SK-N-SH (cell line): Measurements from ENCODE around the gene SPATA19. TPM values are rescaled to one million over a fixed set of nuclear protein-coding genes. Genes with fewer than 3 reads are reported as not detected.

Experiments
- CTCF ChIA-PET: fragments of 300-600, 350-600 bp; formaldehyde crosslinking; extraction: SDS; loops from one replicate; lab custom pipeline; 2021; lab: Yijun Ruan, JAX
- POLR2A ChIA-PET: fragments of 350-600 bp; sonication (Branson Sonifier 250); formaldehyde crosslinking; extraction: SDS; loops from one replicate; lab custom pipeline; 2020; ENCODE audit warnings: antibody characterized with exemption, inconsistent platforms; lab: Yijun Ruan, JAX
- DNase-seq: peaks from one replicate; pipeline ENCODE4 v3.0.0; 2012
- H2AFZ ChIP-seq: fragments of 200-600 bp; sonication (generic); 2 replicates; pipeline ENCODE4 v1.8.1; 2016; ENCODE audit warnings: antibody characterized with exemption, mild to moderate bottlenecking, low read depth
- H3F3A ChIP-seq: fragments of 200-600 bp; sonication (generic); replicated peaks from 2 replicates; pipeline ENCODE3; 2016; ENCODE audit warnings: antibody characterized with exemption, mild to moderate bottlenecking; ENCODE audit not compliant: insufficient read depth
- H3K27ac ChIP-seq, 2 experiments: fragments of 200-500 bp in 1 of 2; fragments of 200-600 bp in 1 of 2; sonication (Bioruptor generic) in 1 of 2; sonication (generic), shearing (Covaris generic) in 1 of 2; 2 replicates each; pipeline versions ENCODE4 v1.5.1 to v1.6.1; 2014 to 2016; ENCODE audit warnings: low read depth in 2 of 2, inconsistent platforms in 1 of 2, low read length in 1 of 2, mild to moderate bottlenecking in 1 of 2, mixed read lengths in 1 of 2
- H3K27me3 ChIP-seq: fragments of 200-600 bp; sonication (generic), shearing (Covaris generic); 2 replicates; pipeline ENCODE4 v1.6.1; 2016; ENCODE audit warnings: mixed run types; ENCODE audit not compliant: insufficient read depth
- H3K36me3 ChIP-seq, 2 experiments: fragments of 200-500 bp in 1 of 2; fragments of 200-600 bp in 1 of 2; sonication (Bioruptor generic) in 1 of 2; sonication (generic) in 1 of 2; replicated peaks in 1 of 2; 2 replicates each; pipeline versions ENCODE3 to v1.5.1; 2014 to 2016; ENCODE audit warnings: low read length in 1 of 2, mild to moderate bottlenecking in 1 of 2; ENCODE audit not compliant: insufficient read depth in 2 of 2, control insufficient read depth in 1 of 2
- H3K4me1 ChIP-seq, 2 experiments: fragments of 200-500 bp in 1 of 2; fragments of 200-600 bp in 1 of 2; sonication (Bioruptor generic) in 1 of 2; sonication (generic), shearing (Covaris generic) in 1 of 2; 2 replicates each; pipeline versions ENCODE4 v1.5.1 to v1.6.1; 2014 to 2016; ENCODE audit warnings: low read depth in 1 of 2, low read length in 1 of 2, mixed run types in 1 of 2; ENCODE audit not compliant: insufficient read depth in 2 of 2, control insufficient read depth in 1 of 2
- H3K4me2 ChIP-seq: fragments of 200-600 bp; sonication (generic), shearing (Covaris generic); 2 replicates; pipeline ENCODE4 v1.6.1; 2017; ENCODE audit warnings: mixed run types
- H3K4me3 ChIP-seq, 2 experiments: fragments of 200-500 bp in 1 of 2; fragments of 200-600 bp in 1 of 2; sonication (Bioruptor generic) in 1 of 2; sonication (generic), shearing (Covaris generic) in 1 of 2; 2 replicates each; pipeline versions ENCODE4 v1.5.1 to v1.8.1; 2014 to 2016; ENCODE audit warnings: low read depth in 2 of 2, inconsistent platforms in 1 of 2, low read length in 1 of 2, mild to moderate bottlenecking in 1 of 2, mixed read lengths in 1 of 2, moderate library complexity in 1 of 2
- H3K79me2 ChIP-seq: fragments of 200-600 bp; sonication (generic); 2 replicates; pipeline ENCODE4 v1.8.1; 2017; ENCODE audit warnings: mild to moderate bottlenecking; ENCODE audit not compliant: insufficient read depth
- H3K9ac ChIP-seq: fragments of 200-600 bp; sonication (generic); 2 replicates; pipeline ENCODE4 v1.6.1; 2017; ENCODE audit warnings: mixed run types
- H3K9me2 ChIP-seq: fragments of 200-600 bp; sonication (generic); 2 replicates; pipeline ENCODE4 v1.6.1; 2017; ENCODE audit warnings: mixed run types
- H3K9me3 ChIP-seq: fragments of 200-600 bp; sonication (generic); 2 replicates; pipeline ENCODE4 v1.6.1; 2017; ENCODE audit warnings: mixed run types, mild to moderate bottlenecking, moderate library complexity
- H4K20me1 ChIP-seq: fragments of 200-600 bp; sonication (generic); 2 replicates; pipeline ENCODE4 v1.6.1; 2017; ENCODE audit warnings: mild to moderate bottlenecking, mixed run types; ENCODE audit not compliant: insufficient read depth
- CTCF ChIP-seq: fragments of 200-600 bp; sonication (generic); IDR thresholded peaks from 2 replicates; pipeline ENCODE4 v1.6.1; 2017; ENCODE audit warnings: antibody characterized with exemption, mild to moderate bottlenecking, moderate library complexity
- EP300 ChIP-seq, 2 experiments: IDR thresholded peaks; 2 replicates each; pipeline versions ENCODE4 v1.4.0 to v1.6.1; 2012; ENCODE audit warnings: borderline replicate concordance in 1 of 2, low read depth in 1 of 2, low read length in 1 of 2
- EZH2phosphoT487 ChIP-seq: fragments of 200-600 bp; sonication (generic); IDR thresholded peaks from 2 replicates; pipeline ENCODE4 v1.6.1; 2017; ENCODE audit warnings: low read depth, mixed run types, mild to moderate bottlenecking, antibody characterized with exemption, moderate library complexity, borderline replicate concordance
- GABPA ChIP-seq: IDR thresholded peaks from 2 replicates; pipeline ENCODE4 v1.4.0; 2012; ENCODE audit warnings: low read depth, mild to moderate bottlenecking
- MXI1 ChIP-seq: IDR thresholded peaks from 2 replicates; pipeline ENCODE4 v1.6.1; 2012; ENCODE audit warnings: mild to moderate bottlenecking, low read depth, low read length, improper control_type of control experiment
- NFIC ChIP-seq: IDR thresholded peaks from 2 replicates; pipeline ENCODE4 v1.4.0; 2012; ENCODE audit warnings: borderline replicate concordance
- RXRA ChIP-seq: IDR thresholded peaks from 2 replicates; pipeline ENCODE4 v1.4.0; 2012; ENCODE audit warnings: low read depth, mild to moderate bottlenecking, borderline replicate concordance
- SIN3A ChIP-seq: IDR thresholded peaks from 2 replicates; pipeline ENCODE4 v1.6.1; 2012; ENCODE audit warnings: low read depth, mild to moderate bottlenecking, low read length, moderate library complexity, borderline replicate concordance
- SMC3 ChIP-seq: IDR thresholded peaks from 2 replicates; pipeline ENCODE4 v1.6.1; 2012; ENCODE audit warnings: low read depth, low read length, improper control_type of control experiment
- TAF1 ChIP-seq: IDR thresholded peaks from 2 replicates; pipeline ENCODE4 v1.6.1; 2012; ENCODE audit warnings: low read depth, mild to moderate bottlenecking, low read length, moderate library complexity, borderline replicate concordance
- WGBS: methylation state at CpG from one replicate; pipeline ENCODE4 v1.1.6; 2017; ENCODE audit warnings: low lambda C conversion rate; 5-methylcytosine and 5-hydroxymethylcytosine counted together
- polyA plus RNA-seq, 3 experiments: library from polyadenylated mRNA; depleted of rRNA; stranded (reverse); fragments of >200 nt; gene quantifications; 2 replicates each; pipeline ENCODE4 v1.2.3, GENCODE V29; 2012
- TF ChIP-seq, protein P1 (sequence below): IDR thresholded peaks from 2 replicates; pipeline ENCODE4 v1.4.0; 2012; ENCODE audit warnings: low read depth
- TF ChIP-seq, protein P2 (sequence below): fragments of 150-350 bp; IDR thresholded peaks from 2 replicates; pipeline ENCODE4 v1.6.1; 2017; ENCODE audit warnings: antibody characterized with exemption, low read length, low read depth, borderline replicate concordance
- TF ChIP-seq, protein P3 (sequence below): IDR thresholded peaks from 2 replicates; pipeline ENCODE4 v1.4.0; 2012; ENCODE audit warnings: low read depth, borderline replicate concordance

The SPATA19 gene
- polyA plus RNA-seq, 1 of the 3 experiments (the other 2 are of a cell fraction) = not detected

DNA sequence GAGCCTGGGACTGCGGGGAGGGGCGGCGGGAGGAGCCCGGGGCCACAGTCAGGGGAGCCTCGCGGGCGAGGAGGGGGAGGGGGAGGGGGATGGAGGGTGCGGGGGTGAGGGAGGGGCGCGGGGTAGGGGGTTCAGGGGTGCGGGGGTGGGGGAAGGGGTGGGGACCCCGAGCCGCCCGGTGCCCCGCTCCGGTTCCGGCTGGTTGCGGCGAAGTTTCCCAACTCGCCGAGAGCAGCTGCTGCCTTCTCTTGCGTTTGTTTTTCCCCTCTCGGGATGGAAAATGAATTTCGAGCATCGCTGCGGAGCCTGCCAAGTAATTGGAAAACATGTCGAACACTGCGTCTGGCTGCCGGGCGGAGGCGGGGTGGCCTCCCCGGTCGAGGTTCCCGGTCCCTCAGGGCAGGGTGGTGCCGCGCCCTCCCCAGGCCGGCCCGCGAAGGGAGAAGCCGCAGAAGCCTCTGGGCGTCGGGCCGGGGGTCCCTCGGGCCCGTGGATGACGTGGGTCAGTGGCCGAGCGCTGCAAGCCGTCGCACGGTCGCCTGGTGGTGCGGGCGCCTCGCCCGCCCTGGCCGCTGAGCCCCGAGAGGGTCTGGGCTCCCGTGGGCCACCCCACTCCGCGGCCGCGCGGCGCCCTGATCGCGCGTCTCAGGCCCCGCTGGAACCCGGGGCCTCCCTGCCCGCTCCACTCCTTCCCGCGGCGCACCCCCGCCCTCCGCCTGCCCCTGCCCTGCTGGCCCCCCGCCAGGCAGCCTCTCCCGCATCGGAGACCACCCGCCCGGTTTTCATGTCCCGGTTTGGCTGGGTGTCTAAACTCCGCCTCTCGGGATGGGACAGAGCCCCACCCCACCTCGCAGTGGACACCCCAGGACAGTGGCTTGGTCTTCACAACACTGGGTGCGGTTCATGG is 12.1 kb downstream of the SPATA19 start (continued):
- TF ChIP-seq CTCF (no peak), EZH2phosphoT487 (no peak)

- Histone ChIP-seq H3K4me1 (no peaks in the 10 kb centered on the region), H3K79me2 (no peaks in the 10 kb centered on the region), H3K4me3 (no peak overlapping the region), H4K20me1 (no peaks in the 10 kb centered on the region), H3K27me3 (no peaks in the 10 kb centered on the region), H3K9ac (no peak overlapping the region)
- TF ChIP-seq GABPA = no peak
- no peak for TF ChIP-seq EZH2phosphoT487
- TF ChIP-seq, protein P1, sequence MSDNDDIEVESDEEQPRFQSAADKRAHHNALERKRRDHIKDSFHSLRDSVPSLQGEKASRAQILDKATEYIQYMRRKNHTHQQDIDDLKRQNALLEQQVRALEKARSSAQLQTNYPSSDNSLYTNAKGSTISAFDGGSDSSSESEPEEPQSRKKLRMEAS = no peak
- TF ChIP-seq, protein P2, sequence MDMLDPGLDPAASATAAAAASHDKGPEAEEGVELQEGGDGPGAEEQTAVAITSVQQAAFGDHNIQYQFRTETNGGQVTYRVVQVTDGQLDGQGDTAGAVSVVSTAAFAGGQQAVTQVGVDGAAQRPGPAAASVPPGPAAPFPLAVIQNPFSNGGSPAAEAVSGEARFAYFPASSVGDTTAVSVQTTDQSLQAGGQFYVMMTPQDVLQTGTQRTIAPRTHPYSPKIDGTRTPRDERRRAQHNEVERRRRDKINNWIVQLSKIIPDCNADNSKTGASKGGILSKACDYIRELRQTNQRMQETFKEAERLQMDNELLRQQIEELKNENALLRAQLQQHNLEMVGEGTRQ = no peak
- TF ChIP-seq NFIC = no peak
- TF ChIP-seq SIN3A = no peak
- no peak for TF ChIP-seq SMC3
- TF ChIP-seq MXI1 = no peak
- no peak for TF ChIP-seq EP300 (IDR thresholded peaks at IDR 0.05; ENCODE audit: borderline replicate concordance in 1 of 2, low read depth in 1 of 2, low read length in 1 of 2)
- TF ChIP-seq TAF1 = no peak
- no peak for TF ChIP-seq RXRA
- TF ChIP-seq, protein P3, sequence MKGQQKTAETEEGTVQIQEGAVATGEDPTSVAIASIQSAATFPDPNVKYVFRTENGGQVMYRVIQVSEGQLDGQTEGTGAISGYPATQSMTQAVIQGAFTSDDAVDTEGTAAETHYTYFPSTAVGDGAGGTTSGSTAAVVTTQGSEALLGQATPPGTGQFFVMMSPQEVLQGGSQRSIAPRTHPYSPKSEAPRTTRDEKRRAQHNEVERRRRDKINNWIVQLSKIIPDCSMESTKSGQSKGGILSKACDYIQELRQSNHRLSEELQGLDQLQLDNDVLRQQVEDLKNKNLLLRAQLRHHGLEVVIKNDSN = no peak
- TF ChIP-seq, all 33 proteins: peak for 0
- no peaks in the 10 kb centered on the region for H3K9me3 ChIP-seq
- H2AFZ ChIP-seq = no peak overlapping the region
- no peaks in the 10 kb centered on the region for H3K36me3 ChIP-seq
- POLR2A ChIA-PET = no interaction called here
- CTCF ChIA-PET = interaction anchor here (2.5 to 6.7 kb wide), 2 partner anchors 698 to 751 kb away, joined by 9 to 114 read pairs; no protein-coding TSS in a partner anchor
- no peak for DNase-seq
- no peaks in the 10 kb centered on the region for H3K9me2 ChIP-seq
- 64% methylated on average over 46 of the region's 53 CpGs for WGBS
- no peak overlapping the region for H3K27ac ChIP-seq
- no peaks in the 10 kb centered on the region for H3F3A ChIP-seq
- no peak overlapping the region for H3K4me2 ChIP-seq
Observed at GRCh38 chr11:133832096-133832990, 13.0 kb downstream of the SPATA19 start.
